NT2/D1 (cell line): Measurements from ENCODE around the gene MEX3A.

ENCODE experiments used
- SUZ12 ChIP-seq: IDR thresholded peaks from 2 replicates; pipeline ENCODE4 v1.6.1; 2011; ENCODE audit not compliant: insufficient read length, insufficient read depth; ENCODE audit errors: extremely low read depth
- YY1 ChIP-seq: IDR thresholded peaks from 2 replicates; pipeline ENCODE4 v1.6.1; 2011; ENCODE audit not compliant: insufficient read length, insufficient read depth
- ZNF274 ChIP-seq: IDR thresholded peaks from 2 replicates; pipeline ENCODE4 v1.6.1; 2011; ENCODE audit warnings: mild to moderate bottlenecking, low read depth, low read length

GRCh38 chr1:156096640-156097391 is 14.6 kb upstream of the MEX3A start:
- no peak for TF ChIP-seq YY1
- no peak for TF ChIP-seq ZNF274
- no peak for TF ChIP-seq SUZ12
